GM21786 (cell line): ENCODE data around the gene SLC25A39.
A peak's percentile ranks its signal among the peaks of the same experiment; 100 is the strongest.

Experiments
- ATAC-seq: cut with Tn5 transposase; IDR thresholded peaks from one replicate; pipeline ENCODE4 v1.9.1; 2021; ENCODE audit not compliant: unreplicated experiment

Gene SLC25A39

GRCh38 chr17:44280392-44280937 is 44.2 kb downstream of the SLC25A39 start:
- ATAC-seq, result no peak

- ATAC-seq, result peak; percentile 92
These were observed 44.8 kb downstream of the SLC25A39 start for GRCh38 chr17:44279666-44280391.

- no peak for ATAC-seq
These were observed 45.3 kb downstream of the SLC25A39 start for GRCh38 chr17:44279346-44279665.

- ATAC-seq, result no peak
These were observed 46.6 kb downstream of the SLC25A39 start for GRCh38 chr17:44277976-44278375.

- ATAC-seq, result no peak
These were observed 51.0 kb downstream of the SLC25A39 start for GRCh38 chr17:44273607-44274006.

GRCh38 chr17:44272954-44273353 is 51.7 kb downstream of the SLC25A39 start:
- ATAC-seq, result no peak

GRCh38 chr17:44272321-44272951 is 52.2 kb downstream of the SLC25A39 start:
- no peak for ATAC-seq
